HepG2 (cell line): ENCODE data around the gene GJB1. TPM values are rescaled to one million over a fixed set of nuclear protein-coding genes. Genes with fewer than 3 reads are reported as not detected.

Experiments used
- ATAC-seq: fragments of 200-7000 bp; cut with Tn5 transposase; 3 replicates; pipeline ENCODE4 v1.9.1; 2020; ENCODE audit warnings: mild to moderate bottlenecking, moderate library complexity
- BruUV-seq: library from RNA; stranded (reverse); fragments of 400-500 nt; replicated peaks from 2 replicates; lab custom pipeline; 2021; lab: Mats Ljungman, UMichigan
- CTCF ChIA-PET: fragments of 300-600 bp; formaldehyde crosslinking; extraction: SDS; loops from one replicate; lab custom pipeline; 2021; ENCODE audit warnings: low total read pairs, inconsistent platforms, low intra/inter-chr PET ratio; lab: Yijun Ruan, JAX
- POLR2A ChIA-PET: fragments of 350-600 bp; sonication (Branson Sonifier 250); formaldehyde crosslinking; loops from one replicate; lab custom pipeline; 2020; ENCODE audit warnings: antibody characterized with exemption, inconsistent platforms; lab: Yijun Ruan, JAX
- DNase-seq: peaks from one replicate; pipeline ENCODE4 v3.0.0-alpha.2; 2015; ENCODE audit warnings: low spot score
- FAIRE-seq: peaks from 3 replicates; lab custom pipeline; 2011; peaks lifted over from hg19 to GRCh38; lab: Jason Lieb, UNC
- H2AFZ ChIP-seq: one replicate; pipeline ENCODE4 v1.6.1; 2011; ENCODE audit warnings: low read length, inconsistent platforms
- H3K27ac ChIP-seq: fragments of 300-600 bp; 3 replicates; pipeline ENCODE4 v1.8.0; 2011; ENCODE audit warnings: mixed run types, mild to moderate bottlenecking, mixed read lengths, low read length, inconsistent platforms; ENCODE audit not compliant: insufficient read depth; ENCODE audit errors: extremely low read length
- H3K27me3 ChIP-seq, 2 experiments: fragments of 200-600 bp in 1 of 2; 2 replicates in 1 of 2; 3 replicates in 1 of 2; pipeline versions ENCODE4 v1.6.0 to v1.8.0; 2011; ENCODE audit warnings: low read length in 2 of 2, mild to moderate bottlenecking in 2 of 2, moderate library complexity in 2 of 2, inconsistent platforms in 1 of 2; ENCODE audit not compliant: insufficient read depth in 2 of 2, control insufficient read depth in 1 of 2
- H3K36me3 ChIP-seq, 2 experiments: fragments of 200-600 bp in 1 of 2; replicated peaks in 1 of 2; 2 replicates in 1 of 2; 3 replicates in 1 of 2; pipeline versions ENCODE4 v1.5.1 to v1.8.0; 2011; ENCODE audit warnings: low read length in 2 of 2, inconsistent platforms in 1 of 2; ENCODE audit not compliant: insufficient read depth in 2 of 2, control insufficient read depth in 1 of 2
- H3K4me1 ChIP-seq: 2 replicates; pipeline ENCODE4 v1.5.1; 2012; ENCODE audit warnings: low read length, inconsistent platforms; ENCODE audit not compliant: insufficient read depth
- H3K4me2 ChIP-seq: 2 replicates; pipeline ENCODE4 v1.6.0; 2011; ENCODE audit warnings: low read depth, low read length, inconsistent platforms
- H3K4me3 ChIP-seq, 3 experiments: fragments of 200-600 bp in 1 of 3; sonication (generic), shearing (Covaris generic) in 1 of 3; replicated peaks in 1 of 3; 2 replicates each; pipeline ENCODE4 v1.5.1; 2011 to 2016; ENCODE audit warnings: low read length in 3 of 3, inconsistent platforms in 2 of 3, low read depth in 2 of 3, mild to moderate bottlenecking in 2 of 3, control low read depth in 1 of 3, mixed read lengths in 1 of 3; ENCODE audit not compliant: insufficient read depth in 1 of 3
- H3K79me2 ChIP-seq: one replicate; pipeline ENCODE4 v1.6.1; 2011; ENCODE audit warnings: low read length, inconsistent platforms; ENCODE audit not compliant: insufficient read depth
- H3K9ac ChIP-seq: 2 replicates; pipeline ENCODE4 v1.6.0; 2011; ENCODE audit warnings: mild to moderate bottlenecking, low read depth, low read length, inconsistent platforms; ENCODE audit not compliant: insufficient read depth
- H3K9me3 ChIP-seq: 2 replicates; pipeline ENCODE4 v1.5.1; 2012; ENCODE audit warnings: mild to moderate bottlenecking, low read length
- H4K20me1 ChIP-seq: 2 replicates; pipeline ENCODE4 v1.6.0; 2011; ENCODE audit warnings: inconsistent platforms, mild to moderate bottlenecking, low read length, moderate library complexity; ENCODE audit not compliant: insufficient read depth
- ARID2 ChIP-seq: sonication (generic); formaldehyde crosslinking; IDR thresholded peaks from 2 replicates; pipeline ENCODE4 v1.8.1; 2022; ENCODE audit warnings: mild to moderate bottlenecking, missing genetic modification reagents, borderline replicate concordance
- BRF2 ChIP-seq: sonication (generic); formaldehyde crosslinking; IDR thresholded peaks from 2 replicates; pipeline ENCODE4 v1.8.1; 2022; ENCODE audit warnings: mild to moderate bottlenecking, missing genetic modification reagents
- CBX2 ChIP-seq, 2 experiments: fragments of 200-600 bp in 1 of 2; sonication (generic); formaldehyde crosslinking in 1 of 2; IDR thresholded peaks; 2 replicates each; pipeline versions ENCODE4 v1.7.0 to v1.8.1; 2018 to 2022; ENCODE audit warnings: low read depth in 2 of 2, low read length in 1 of 2, mild to moderate bottlenecking in 1 of 2, missing genetic modification reagents in 1 of 2
- CERS6 ChIP-seq: sonication (generic); formaldehyde crosslinking; IDR thresholded peaks from 2 replicates; pipeline ENCODE4 v1.5.0; 2020; ENCODE audit warnings: missing genetic modification reagents
- ELF3 ChIP-seq: IDR thresholded peaks from 2 replicates; pipeline ENCODE4 v1.6.1; 2016; ENCODE audit warnings: missing genetic modification reagents, missing compliant biosample characterization
- HBP1 ChIP-seq: IDR thresholded peaks from 2 replicates; pipeline ENCODE4 v1.6.1; 2016; ENCODE audit warnings: low read depth, control low read depth
- HINFP ChIP-seq: sonication (generic); formaldehyde crosslinking; IDR thresholded peaks from 2 replicates; pipeline ENCODE4 v1.4.0; 2020; ENCODE audit warnings: low read depth, mild to moderate bottlenecking, missing genetic modification reagents
- HNRNPK ChIP-seq: fragments of 200-400 bp; formaldehyde crosslinking; IDR thresholded peaks from 2 replicates; pipeline ENCODE4 v1.6.1; 2018; ENCODE audit warnings: low read length, low read depth, moderate library complexity, mild to moderate bottlenecking; ENCODE audit not compliant: poor library complexity, severe bottlenecking
- RXRB ChIP-seq: IDR thresholded peaks from 2 replicates; pipeline ENCODE4 v1.6.1; 2016; ENCODE audit warnings: borderline replicate concordance, missing genetic modification reagents, missing compliant biosample characterization
- SNAPC5 ChIP-seq: sonication (generic); formaldehyde crosslinking; IDR thresholded peaks from 2 replicates; pipeline ENCODE4 v1.8.1; 2023; ENCODE audit warnings: mild to moderate bottlenecking, missing genetic modification reagents, borderline replicate concordance
- ZBTB7A ChIP-seq: sonication (generic); formaldehyde crosslinking; IDR thresholded peaks from 2 replicates; pipeline ENCODE4 v1.8.0; 2022; ENCODE audit warnings: mild to moderate bottlenecking, missing genetic modification reagents
- ZFP36L1 ChIP-seq: sonication (generic); formaldehyde crosslinking; IDR thresholded peaks from 2 replicates; pipeline ENCODE4 v1.8.0; 2022; ENCODE audit warnings: mild to moderate bottlenecking, missing genetic modification reagents, moderate library complexity
- ZNF224 ChIP-seq: sonication (generic); formaldehyde crosslinking; IDR thresholded peaks from 2 replicates; pipeline ENCODE4 v1.5.0; 2020; ENCODE audit warnings: mild to moderate bottlenecking, missing genetic modification reagents
- ZNF263 ChIP-seq: sonication (generic); formaldehyde crosslinking; IDR thresholded peaks from 2 replicates; pipeline ENCODE4 v1.4.0; 2020; ENCODE audit warnings: missing genetic modification reagents
- ZNF598 ChIP-seq: sonication (generic); formaldehyde crosslinking; IDR thresholded peaks from 2 replicates; pipeline ENCODE4 v1.5.1; 2020; ENCODE audit warnings: mild to moderate bottlenecking, missing genetic modification reagents, borderline replicate concordance
- ZNF670 ChIP-seq: sonication (generic); formaldehyde crosslinking; IDR thresholded peaks from 2 replicates; pipeline ENCODE4 v1.8.0; 2022; ENCODE audit warnings: mild to moderate bottlenecking, missing genetic modification reagents, borderline replicate concordance
- ZNF710 ChIP-seq: sonication (generic); formaldehyde crosslinking; IDR thresholded peaks from 2 replicates; pipeline ENCODE4 v1.5.0; 2020; ENCODE audit warnings: mild to moderate bottlenecking, missing genetic modification reagents, borderline replicate concordance
- WGBS: methylation state at CpG from one replicate; pipeline ENCODE4 v1.1.6; 2017; ENCODE audit warnings: low lambda C conversion rate; 5-methylcytosine and 5-hydroxymethylcytosine counted together
- in situ Hi-C: cut with HindIII; loops from 2 replicates; pipeline ENCODE4 v1.10.0; 2017; ENCODE audit warnings: low pct_unique_long_range_greater_than_20kb; ENCODE audit not compliant: extremely low pct_ligation_motif_present
- intact Hi-C: fragments of 100-400 bp; cut with micrococcal nuclease; formaldehyde crosslinking; loops from one replicate; pipeline ENCODE4 v1.10.0; 2022; ENCODE audit not compliant: unreplicated experiment
- polyA plus RNA-seq, 8 experiments: library from polyadenylated mRNA; depleted of rRNA in 3 of 8; stranded (reverse) in 7 of 8; unstranded in 1 of 8; fragments of >200 nt; fragmentation: Illumina TruSeq in 4 of 8; extraction: Trizol in 4 of 8; gene quantifications; 2 replicates each; pipeline versions ENCODE4 v1.2.1 to v1.2.3, GENCODE V29; 2011 to 2016; ENCODE audit warnings: low read depth in 4 of 8, missing spikeins in 1 of 8, mixed read lengths in 1 of 8; ENCODE audit not compliant: insufficient read depth in 1 of 8
- total RNA-seq, 5 experiments: library from RNA; depleted of rRNA; stranded (reverse); fragments of >200 nt; fragmentation: Illumina TruSeq; extraction: Trizol; gene quantifications; 2 replicates each; pipeline ENCODE4 v1.2.3, GENCODE V29; 2016; ENCODE audit warnings: low read depth in 1 of 5

GJB1 gene
- total and polyA plus RNA-seq, 2 of the 13 experiments (the other 11 are each of a cell fraction or from before 2014, with no cell fraction given): 111 to 161 TPM

- FAIRE-seq: no peak
- ChIA-PET CTCF (no interaction called here), POLR2A (no interaction called here)
- BruUV-seq: no TSS peak
- no peak for ATAC-seq
- Histone ChIP-seq H3K9ac (no peak overlapping the region), H2AFZ (no peak overlapping the region), H3K9me3 (no peaks in the 10 kb centered on the region), H3K4me1 (no peaks in the 10 kb centered on the region), H3K27ac (no peak overlapping the region), H3K36me3 (no peaks in the 10 kb centered on the region), H4K20me1 (no peaks in the 10 kb centered on the region), H3K79me2 (no peaks in the 10 kb centered on the region), H3K4me3 (no peak overlapping the region), H3K4me2 (no peak overlapping the region), H3K27me3 (no peaks in the 10 kb centered on the region)
- in situ Hi-C loops: no loop called here
- intact Hi-C loops: no loop called here
- no CpG with 5 or more reads among the region's 19 CpGs for WGBS
- no peak for DNase-seq
- no peak for TF ChIP-seq HINFP (CRISPR knock-in tag)
- TF ChIP-seq ARID2: no peak
- TF ChIP-seq HBP1 (CRISPR knock-in tag): no peak
- no peak for TF ChIP-seq CERS6 (CRISPR knock-in tag)
- no peak for TF ChIP-seq ZNF598 (CRISPR knock-in tag)
- no peak for TF ChIP-seq SNAPC5 (CRISPR knock-in tag)
- TF ChIP-seq CBX2 (IDR thresholded peaks at IDR 0.05; ENCODE audit: low read depth, low read length): no peak
- TF ChIP-seq CBX2 (CRISPR knock-in tag; IDR thresholded peaks at IDR 0.05; ENCODE audit: low read depth): no peak
- TF ChIP-seq ZNF710 (CRISPR knock-in tag): no peak
- no peak for TF ChIP-seq ZNF670 (CRISPR knock-in tag)
- TF ChIP-seq RXRB (CRISPR knock-in tag): no peak
- TF ChIP-seq ELF3 (CRISPR knock-in tag): no peak
- no peak for TF ChIP-seq BRF2
- no peak for TF ChIP-seq HNRNPK
- no peak for TF ChIP-seq ZNF224 (CRISPR knock-in tag)
- TF ChIP-seq ZBTB7A: no peak
- TF ChIP-seq ZFP36L1 (CRISPR knock-in tag): no peak
- TF ChIP-seq ZNF263 (CRISPR knock-in tag): no peak
Observed at GRCh38 chrX:71269801-71270395, 46.9 kb downstream of the GJB1 start.
